Measurements from ENCODE around the gene CD2AP. TPM values are rescaled to one million over a fixed set of nuclear protein-coding genes. Genes with fewer than 3 reads are reported as not detected.
A peak's percentile ranks its signal among the peaks of the same experiment; 100 is the strongest.

CD2AP gene
- total and polyA plus RNA-seq, 2 of the 8 experiments (the other 6 are each of a cell fraction or from before 2014, with no cell fraction given) = 8.6 to 75.6 TPM

DNA sequence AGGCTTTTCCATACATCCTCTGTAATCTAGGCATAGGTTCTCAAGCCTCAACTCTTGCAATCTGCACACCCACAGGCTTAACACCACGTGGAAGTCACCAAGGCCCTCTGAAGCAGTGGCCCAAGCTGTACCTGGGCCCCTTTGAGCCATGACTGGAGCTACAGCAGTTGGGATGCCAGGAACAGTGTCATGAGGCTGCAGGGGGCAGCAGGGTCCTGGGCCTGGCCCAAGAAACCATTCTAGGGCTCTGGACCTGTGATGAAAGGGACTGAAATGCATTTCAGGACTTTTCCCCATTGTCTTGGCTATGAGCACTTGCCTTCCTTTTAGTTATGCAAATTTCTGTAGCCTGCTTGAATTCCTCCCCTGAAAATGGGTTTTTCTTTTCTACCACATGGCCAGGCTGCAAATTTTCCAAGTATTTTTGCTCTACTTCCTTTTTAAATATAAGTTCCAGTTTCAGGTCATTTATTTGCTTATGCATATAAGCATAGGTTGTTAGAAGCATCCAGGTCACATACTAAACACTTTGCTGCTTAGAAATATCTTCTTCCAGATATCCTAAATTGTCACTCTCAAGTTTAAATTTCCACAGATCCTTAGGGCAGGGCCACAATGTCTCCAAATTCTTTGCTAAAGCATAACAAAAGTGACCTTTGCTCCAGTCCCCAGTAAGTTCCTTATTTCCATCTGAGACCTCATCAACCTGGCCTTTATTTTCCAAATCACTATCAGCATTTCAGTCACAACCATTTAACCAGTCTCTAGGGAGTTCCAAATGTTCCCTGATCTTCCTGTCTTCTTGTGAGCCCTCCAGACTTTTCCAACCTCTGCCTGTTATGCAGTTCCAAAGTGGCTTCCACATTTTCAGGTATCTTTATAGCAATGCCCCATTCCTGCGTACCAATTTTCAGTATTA lies 48.6 kb upstream of the CD2AP start (continued):
- TF ChIP-seq CREB1 (IDR thresholded peaks at IDR 0.05) (0 out of 2 replicates have a peak, but pooled peaks have one; percentile 12), KDM4A (IDR thresholded peaks at IDR 0.05; ENCODE audit: low read depth, low read length, severe bottlenecking) (no peak), USF2 (IDR thresholded peaks at IDR 0.05; ENCODE audit: low read length) (no peak), POU5F1 (IDR thresholded peaks at IDR 0.05; ENCODE audit: low read depth, low read length) (0 out of 2 replicates have a peak, but pooled peaks have one; percentile 36), FOSL1 (IDR thresholded peaks at IDR 0.05; ENCODE audit: insufficient read depth, low read depth, low read length) (no peak), CBX8 (IDR thresholded peaks at IDR 0.05; ENCODE audit: borderline replicate concordance, low read depth, low read length) (no peak)
- TF ChIP-seq, protein P1, sequence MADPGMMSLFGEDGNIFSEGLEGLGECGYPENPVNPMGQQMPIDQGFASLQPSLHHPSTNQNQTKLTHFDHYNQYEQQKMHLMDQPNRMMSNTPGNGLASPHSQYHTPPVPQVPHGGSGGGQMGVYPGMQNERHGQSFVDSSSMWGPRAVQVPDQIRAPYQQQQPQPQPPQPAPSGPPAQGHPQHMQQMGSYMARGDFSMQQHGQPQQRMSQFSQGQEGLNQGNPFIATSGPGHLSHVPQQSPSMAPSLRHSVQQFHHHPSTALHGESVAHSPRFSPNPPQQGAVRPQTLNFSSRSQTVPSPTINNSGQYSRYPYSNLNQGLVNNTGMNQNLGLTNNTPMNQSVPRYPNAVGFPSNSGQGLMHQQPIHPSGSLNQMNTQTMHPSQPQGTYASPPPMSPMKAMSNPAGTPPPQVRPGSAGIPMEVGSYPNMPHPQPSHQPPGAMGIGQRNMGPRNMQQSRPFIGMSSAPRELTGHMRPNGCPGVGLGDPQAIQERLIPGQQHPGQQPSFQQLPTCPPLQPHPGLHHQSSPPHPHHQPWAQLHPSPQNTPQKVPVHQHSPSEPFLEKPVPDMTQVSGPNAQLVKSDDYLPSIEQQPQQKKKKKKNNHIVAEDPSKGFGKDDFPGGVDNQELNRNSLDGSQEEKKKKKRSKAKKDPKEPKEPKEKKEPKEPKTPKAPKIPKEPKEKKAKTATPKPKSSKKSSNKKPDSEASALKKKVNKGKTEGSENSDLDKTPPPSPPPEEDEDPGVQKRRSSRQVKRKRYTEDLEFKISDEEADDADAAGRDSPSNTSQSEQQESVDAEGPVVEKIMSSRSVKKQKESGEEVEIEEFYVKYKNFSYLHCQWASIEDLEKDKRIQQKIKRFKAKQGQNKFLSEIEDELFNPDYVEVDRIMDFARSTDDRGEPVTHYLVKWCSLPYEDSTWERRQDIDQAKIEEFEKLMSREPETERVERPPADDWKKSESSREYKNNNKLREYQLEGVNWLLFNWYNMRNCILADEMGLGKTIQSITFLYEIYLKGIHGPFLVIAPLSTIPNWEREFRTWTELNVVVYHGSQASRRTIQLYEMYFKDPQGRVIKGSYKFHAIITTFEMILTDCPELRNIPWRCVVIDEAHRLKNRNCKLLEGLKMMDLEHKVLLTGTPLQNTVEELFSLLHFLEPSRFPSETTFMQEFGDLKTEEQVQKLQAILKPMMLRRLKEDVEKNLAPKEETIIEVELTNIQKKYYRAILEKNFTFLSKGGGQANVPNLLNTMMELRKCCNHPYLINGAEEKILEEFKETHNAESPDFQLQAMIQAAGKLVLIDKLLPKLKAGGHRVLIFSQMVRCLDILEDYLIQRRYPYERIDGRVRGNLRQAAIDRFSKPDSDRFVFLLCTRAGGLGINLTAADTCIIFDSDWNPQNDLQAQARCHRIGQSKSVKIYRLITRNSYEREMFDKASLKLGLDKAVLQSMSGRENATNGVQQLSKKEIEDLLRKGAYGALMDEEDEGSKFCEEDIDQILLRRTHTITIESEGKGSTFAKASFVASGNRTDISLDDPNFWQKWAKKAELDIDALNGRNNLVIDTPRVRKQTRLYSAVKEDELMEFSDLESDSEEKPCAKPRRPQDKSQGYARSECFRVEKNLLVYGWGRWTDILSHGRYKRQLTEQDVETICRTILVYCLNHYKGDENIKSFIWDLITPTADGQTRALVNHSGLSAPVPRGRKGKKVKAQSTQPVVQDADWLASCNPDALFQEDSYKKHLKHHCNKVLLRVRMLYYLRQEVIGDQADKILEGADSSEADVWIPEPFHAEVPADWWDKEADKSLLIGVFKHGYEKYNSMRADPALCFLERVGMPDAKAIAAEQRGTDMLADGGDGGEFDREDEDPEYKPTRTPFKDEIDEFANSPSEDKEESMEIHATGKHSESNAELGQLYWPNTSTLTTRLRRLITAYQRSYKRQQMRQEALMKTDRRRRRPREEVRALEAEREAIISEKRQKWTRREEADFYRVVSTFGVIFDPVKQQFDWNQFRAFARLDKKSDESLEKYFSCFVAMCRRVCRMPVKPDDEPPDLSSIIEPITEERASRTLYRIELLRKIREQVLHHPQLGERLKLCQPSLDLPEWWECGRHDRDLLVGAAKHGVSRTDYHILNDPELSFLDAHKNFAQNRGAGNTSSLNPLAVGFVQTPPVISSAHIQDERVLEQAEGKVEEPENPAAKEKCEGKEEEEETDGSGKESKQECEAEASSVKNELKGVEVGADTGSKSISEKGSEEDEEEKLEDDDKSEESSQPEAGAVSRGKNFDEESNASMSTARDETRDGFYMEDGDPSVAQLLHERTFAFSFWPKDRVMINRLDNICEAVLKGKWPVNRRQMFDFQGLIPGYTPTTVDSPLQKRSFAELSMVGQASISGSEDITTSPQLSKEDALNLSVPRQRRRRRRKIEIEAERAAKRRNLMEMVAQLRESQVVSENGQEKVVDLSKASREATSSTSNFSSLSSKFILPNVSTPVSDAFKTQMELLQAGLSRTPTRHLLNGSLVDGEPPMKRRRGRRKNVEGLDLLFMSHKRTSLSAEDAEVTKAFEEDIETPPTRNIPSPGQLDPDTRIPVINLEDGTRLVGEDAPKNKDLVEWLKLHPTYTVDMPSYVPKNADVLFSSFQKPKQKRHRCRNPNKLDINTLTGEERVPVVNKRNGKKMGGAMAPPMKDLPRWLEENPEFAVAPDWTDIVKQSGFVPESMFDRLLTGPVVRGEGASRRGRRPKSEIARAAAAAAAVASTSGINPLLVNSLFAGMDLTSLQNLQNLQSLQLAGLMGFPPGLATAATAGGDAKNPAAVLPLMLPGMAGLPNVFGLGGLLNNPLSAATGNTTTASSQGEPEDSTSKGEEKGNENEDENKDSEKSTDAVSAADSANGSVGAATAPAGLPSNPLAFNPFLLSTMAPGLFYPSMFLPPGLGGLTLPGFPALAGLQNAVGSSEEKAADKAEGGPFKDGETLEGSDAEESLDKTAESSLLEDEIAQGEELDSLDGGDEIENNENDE (IDR thresholded peaks at IDR 0.05; ENCODE audit: insufficient replicate concordance, low read length) = peak; percentile 69
